Activated T-cell treated with anti-CD3 and anti-CD28 coated beads for 1 hour (primary cell): Measurements from ENCODE around the gene GMDS.
"Not testable (repeated sequence)": the region's sequence is repeated elsewhere in the genome, so short reads cannot be mapped to it uniquely, and the experiment has no call there.

Source experiments
- DNase-seq: peaks from one replicate; pipeline ENCODE4 v3.0.0-alpha.2; 2020; ENCODE audit warnings: low read depth

The GMDS gene

GRCh38 chr6:1858196-1858595, 387.2 kb downstream of the GMDS start:
- DNase-seq: no peak

GRCh38 chr6:1856381-1856780, 389.0 kb downstream of the GMDS start:
- DNase-seq: no peak

- DNase-seq: no peak
These were observed 389.5 kb downstream of the GMDS start for GRCh38 chr6:1855890-1856289.

GRCh38 chr6:1854296-1854695, 391.1 kb downstream of the GMDS start:
- DNase-seq: no peak

- DNase-seq: no peak
These were observed 391.6 kb downstream of the GMDS start for GRCh38 chr6:1853761-1854160.

GRCh38 chr6:1851681-1852456, 393.5 kb downstream of the GMDS start:
- DNase-seq: no peak

- no peak for DNase-seq
These were observed 394.6 kb downstream of the GMDS start for GRCh38 chr6:1850840-1851157.

- no peak for DNase-seq
These were observed 395.1 kb downstream of the GMDS start for GRCh38 chr6:1850121-1850839.

GRCh38 chr6:1849691-1850090, 395.7 kb downstream of the GMDS start:
- DNase-seq: no peak

- DNase-seq: no peak
These were observed 396.7 kb downstream of the GMDS start for GRCh38 chr6:1848752-1849151.

GRCh38 chr6:1846611-1847010, 398.8 kb downstream of the GMDS start:
- no peak for DNase-seq

GRCh38 chr6:1845543-1845942, 399.9 kb downstream of the GMDS start:
- not testable (repeated sequence) for DNase-seq

GRCh38 chr6:1842334-1842733, 403.1 kb downstream of the GMDS start:
- no peak for DNase-seq

- no peak for DNase-seq
These were observed 404.3 kb downstream of the GMDS start for GRCh38 chr6:1841136-1841535.

- DNase-seq: no peak
These were observed 404.8 kb downstream of the GMDS start for GRCh38 chr6:1840491-1841121.

- no peak for DNase-seq
These were observed 406.0 kb downstream of the GMDS start for GRCh38 chr6:1839361-1839760.

- no peak for DNase-seq
These were observed 406.7 kb downstream of the GMDS start for GRCh38 chr6:1838604-1839213.

- DNase-seq: no peak
These were observed 407.6 kb downstream of the GMDS start for GRCh38 chr6:1837826-1838225.

GRCh38 chr6:1836690-1837089, 408.7 kb downstream of the GMDS start:
- DNase-seq: no peak

GRCh38 chr6:1834646-1835516, 410.5 kb downstream of the GMDS start:
- DNase-seq: no peak

- no peak for DNase-seq
These were observed 411.2 kb downstream of the GMDS start for GRCh38 chr6:1834207-1834606.
